Liver (tissue), 3 donors: ENCODE measurements around the gene FBXW7.

Source experiments
- CTCF ChIP-seq: fragments of 150-350 bp; IDR thresholded peaks from 2 replicates; pipeline ENCODE4 v1.5.1; 2017; ENCODE audit warnings: improper control_type of control experiment, low read depth, low read length; ENCODE audit not compliant: missing input control
- HNF4G ChIP-seq: IDR thresholded peaks from 2 replicates; pipeline ENCODE4 v1.6.1; 2016; ENCODE audit warnings: antibody characterized with exemption
- JUND ChIP-seq, 2 donors: IDR thresholded peaks; 2 replicates each; pipeline ENCODE4 v1.6.1; 2016; ENCODE audit warnings: antibody characterized with exemption in 2 of 2
- RAD21 ChIP-seq, 2 donors: IDR thresholded peaks; 2 replicates each; pipeline ENCODE4 v1.6.1; 2016; ENCODE audit warnings: antibody characterized with exemption in 2 of 2, mild to moderate bottlenecking in 2 of 2
- REST ChIP-seq: IDR thresholded peaks from 2 replicates; pipeline ENCODE4 v1.6.1; 2016; ENCODE audit warnings: antibody characterized with exemption, mild to moderate bottlenecking
- RXRA ChIP-seq, 2 donors: IDR thresholded peaks; 2 replicates each; pipeline ENCODE4 v1.6.1; 2017 to 2018; ENCODE audit warnings: antibody characterized with exemption in 2 of 2, mild to moderate bottlenecking in 1 of 2
- SP1 ChIP-seq: IDR thresholded peaks from 2 replicates; pipeline ENCODE4 v1.6.1; 2018; ENCODE audit warnings: antibody characterized with exemption, mild to moderate bottlenecking
- TAF1 ChIP-seq: conservative IDR thresholded peaks from 2 replicates; pipeline ENCODE4 v1.6.1; 2016; ENCODE audit warnings: antibody characterized with exemption, mild to moderate bottlenecking
- TF ChIP-seq, protein P1 (sequence below): IDR thresholded peaks from 2 replicates; pipeline ENCODE4 v1.6.1; 2016; ENCODE audit warnings: antibody characterized with exemption
- donor health status: healthy.
- donor health status: healthy.

- peak; percentile 4 for TF ChIP-seq CTCF
- no peak for TF ChIP-seq SP1
- TF ChIP-seq RXRA (IDR thresholded peaks at IDR 0.05), result no peak
- TF ChIP-seq TAF1, result no peak
- TF ChIP-seq REST, result no peak
- TF ChIP-seq, protein P1, sequence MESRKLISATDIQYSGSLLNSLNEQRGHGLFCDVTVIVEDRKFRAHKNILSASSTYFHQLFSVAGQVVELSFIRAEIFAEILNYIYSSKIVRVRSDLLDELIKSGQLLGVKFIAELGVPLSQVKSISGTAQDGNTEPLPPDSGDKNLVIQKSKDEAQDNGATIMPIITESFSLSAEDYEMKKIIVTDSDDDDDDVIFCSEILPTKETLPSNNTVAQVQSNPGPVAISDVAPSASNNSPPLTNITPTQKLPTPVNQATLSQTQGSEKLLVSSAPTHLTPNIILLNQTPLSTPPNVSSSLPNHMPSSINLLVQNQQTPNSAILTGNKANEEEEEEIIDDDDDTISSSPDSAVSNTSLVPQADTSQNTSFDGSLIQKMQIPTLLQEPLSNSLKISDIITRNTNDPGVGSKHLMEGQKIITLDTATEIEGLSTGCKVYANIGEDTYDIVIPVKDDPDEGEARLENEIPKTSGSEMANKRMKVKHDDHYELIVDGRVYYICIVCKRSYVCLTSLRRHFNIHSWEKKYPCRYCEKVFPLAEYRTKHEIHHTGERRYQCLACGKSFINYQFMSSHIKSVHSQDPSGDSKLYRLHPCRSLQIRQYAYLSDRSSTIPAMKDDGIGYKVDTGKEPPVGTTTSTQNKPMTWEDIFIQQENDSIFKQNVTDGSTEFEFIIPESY, result no peak
- TF ChIP-seq HNF4G, result no peak
- peak; percentile 53 to 58 for TF ChIP-seq RAD21 (IDR thresholded peaks at IDR 0.05)
- TF ChIP-seq JUND (IDR thresholded peaks at IDR 0.05), result no peak
Measured at GRCh38 chr4:152369902-152370295, 166.0 kb downstream of the FBXW7 start.
